GM12801 (cell line): ENCODE measurements around the gene MKRN1.

Experiments
- TF ChIP-seq, protein P1 (sequence below): IDR thresholded peaks from one replicate; pipeline ENCODE4 v1.5.1; 2011; ENCODE audit warnings: control low read depth; ENCODE audit not compliant: insufficient read length; ENCODE audit errors: extremely low read depth

The MKRN1 gene

DNA sequence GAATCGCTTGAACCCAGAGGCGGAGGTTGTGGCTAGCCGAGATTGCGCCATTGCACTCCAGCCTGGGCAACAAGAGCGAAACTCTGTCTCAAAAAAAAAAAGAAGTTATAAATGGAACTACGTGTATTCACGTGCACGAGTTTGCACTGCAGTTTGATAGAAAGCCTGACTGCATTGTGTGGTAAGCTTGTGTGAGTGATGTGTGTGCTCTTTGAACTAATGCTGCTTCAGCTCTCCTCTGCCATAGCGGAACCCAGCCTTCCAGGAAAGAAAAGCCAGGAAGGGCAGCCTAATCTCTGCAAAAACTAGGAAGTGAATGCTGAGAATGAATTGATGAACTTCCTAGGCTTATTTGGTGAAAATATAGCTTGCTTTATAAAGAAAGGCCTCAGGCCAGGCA lies 15.6 kb upstream of the MKRN1 start:
- TF ChIP-seq, protein P1, sequence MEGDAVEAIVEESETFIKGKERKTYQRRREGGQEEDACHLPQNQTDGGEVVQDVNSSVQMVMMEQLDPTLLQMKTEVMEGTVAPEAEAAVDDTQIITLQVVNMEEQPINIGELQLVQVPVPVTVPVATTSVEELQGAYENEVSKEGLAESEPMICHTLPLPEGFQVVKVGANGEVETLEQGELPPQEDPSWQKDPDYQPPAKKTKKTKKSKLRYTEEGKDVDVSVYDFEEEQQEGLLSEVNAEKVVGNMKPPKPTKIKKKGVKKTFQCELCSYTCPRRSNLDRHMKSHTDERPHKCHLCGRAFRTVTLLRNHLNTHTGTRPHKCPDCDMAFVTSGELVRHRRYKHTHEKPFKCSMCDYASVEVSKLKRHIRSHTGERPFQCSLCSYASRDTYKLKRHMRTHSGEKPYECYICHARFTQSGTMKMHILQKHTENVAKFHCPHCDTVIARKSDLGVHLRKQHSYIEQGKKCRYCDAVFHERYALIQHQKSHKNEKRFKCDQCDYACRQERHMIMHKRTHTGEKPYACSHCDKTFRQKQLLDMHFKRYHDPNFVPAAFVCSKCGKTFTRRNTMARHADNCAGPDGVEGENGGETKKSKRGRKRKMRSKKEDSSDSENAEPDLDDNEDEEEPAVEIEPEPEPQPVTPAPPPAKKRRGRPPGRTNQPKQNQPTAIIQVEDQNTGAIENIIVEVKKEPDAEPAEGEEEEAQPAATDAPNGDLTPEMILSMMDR = no peak

- TF ChIP-seq, protein P1 = no peak
These were observed 9.7 kb upstream of the MKRN1 start for GRCh38 chr7:140489026-140489359.

DNA sequence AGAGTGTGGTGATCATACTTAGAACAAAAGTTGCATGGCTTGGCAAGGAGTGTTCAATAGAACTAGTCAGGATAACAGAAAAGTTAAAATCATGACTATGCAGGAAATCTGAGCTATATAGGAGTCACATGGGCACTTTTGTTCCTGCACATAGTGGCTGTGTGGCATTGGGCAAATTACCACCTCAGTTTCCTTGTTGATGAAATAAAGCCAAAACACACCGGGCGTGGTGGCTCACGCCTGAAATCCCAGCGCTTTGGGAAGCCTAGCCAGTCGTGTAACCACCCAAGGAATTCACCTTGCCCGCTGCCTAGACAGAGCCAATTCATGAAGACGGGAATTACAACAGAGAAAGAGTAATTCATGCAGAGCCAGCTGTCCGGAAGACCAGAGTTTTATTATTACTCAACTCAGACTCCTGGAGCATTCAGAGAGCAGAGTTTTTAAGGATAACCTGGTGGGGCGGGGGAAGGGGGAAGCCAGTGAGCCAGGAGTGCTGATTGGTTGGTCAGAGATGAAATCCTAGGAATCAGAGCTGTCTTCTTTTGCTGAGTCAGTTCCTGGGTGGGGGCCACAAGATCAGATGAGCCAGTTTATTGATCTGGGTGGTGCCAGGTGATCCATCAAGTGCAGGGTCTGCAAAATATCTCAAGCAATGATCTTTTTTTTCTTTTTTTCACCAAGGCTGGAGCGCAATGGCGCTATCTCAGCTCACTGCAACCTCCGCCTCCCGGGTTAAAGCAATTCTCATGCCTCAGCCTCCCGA lies 6.4 kb upstream of the MKRN1 start:
- TF ChIP-seq, protein P1 = no peak

DNA sequence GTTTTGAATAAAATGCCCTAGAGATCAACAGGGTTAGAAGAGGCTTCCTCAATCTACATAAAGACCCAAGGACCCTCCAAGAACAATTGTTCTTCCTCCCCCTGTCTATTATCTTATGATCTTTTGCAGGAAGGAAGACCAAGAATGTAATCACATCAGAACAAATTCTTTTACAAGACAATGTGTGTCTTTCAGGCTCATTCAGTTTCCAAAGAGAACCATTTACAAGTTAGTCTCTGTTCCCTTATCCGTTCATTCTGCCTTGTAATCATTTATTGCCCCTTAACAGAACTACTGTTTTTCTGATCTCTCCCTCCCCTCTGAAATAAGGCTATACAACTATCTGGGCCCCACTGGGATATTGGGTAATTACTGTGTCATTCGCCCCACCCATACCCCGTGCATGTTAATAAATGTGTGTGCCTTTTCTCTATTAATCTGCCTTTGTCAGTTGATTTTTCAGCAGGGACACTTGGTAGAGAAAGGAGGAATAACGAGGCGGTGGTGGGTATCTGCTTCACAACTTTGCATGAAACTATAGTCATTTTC lies 5.7 kb upstream of the MKRN1 start:
- TF ChIP-seq, protein P1 = no peak

DNA sequence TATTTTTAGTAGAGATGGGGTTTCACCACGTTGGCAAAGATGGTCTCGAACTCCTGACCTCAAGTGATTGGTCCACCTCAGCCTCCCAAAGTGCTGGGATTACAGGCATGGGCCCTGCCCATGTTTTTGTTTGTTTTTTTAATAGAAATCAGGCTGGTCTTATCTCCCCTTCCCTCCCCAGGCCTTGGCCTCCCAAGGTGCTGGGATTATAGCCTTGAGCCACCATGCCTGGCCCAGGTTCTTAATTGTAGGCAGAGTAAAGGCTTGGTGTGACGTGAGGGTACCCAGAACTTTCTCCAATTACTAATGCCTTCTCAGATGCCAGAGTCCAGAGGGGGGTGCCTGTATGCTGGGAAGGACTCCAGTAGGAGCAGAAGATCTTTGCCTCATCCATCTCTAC lies 5.2 kb upstream of the MKRN1 start:
- TF ChIP-seq, protein P1 = no peak

DNA sequence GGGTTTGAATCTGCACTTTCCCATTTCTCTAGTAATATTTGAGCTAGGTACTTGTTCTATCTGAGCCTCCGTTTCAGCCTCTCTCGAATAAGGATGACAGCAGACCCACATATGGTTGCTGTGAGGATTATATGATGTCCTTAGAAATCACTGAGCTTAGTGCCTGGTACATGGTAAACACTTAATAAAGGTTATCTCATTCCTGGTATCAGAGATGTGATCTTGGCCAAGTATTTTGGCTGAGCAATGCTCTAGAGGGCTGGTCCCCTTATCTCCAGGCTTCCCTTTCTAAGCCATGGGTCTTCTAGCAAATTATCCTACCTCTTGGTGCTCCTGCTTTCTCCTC lies 407 bp upstream of the MKRN1 start:
- TF ChIP-seq, protein P1 = no peak

GRCh38 chr7:140478246-140479061 lies 851 bp downstream of the MKRN1 start:
- TF ChIP-seq, protein P1 = no peak
